ENCODE measurements around the gene SFRP2. TPM values are rescaled to one million over a fixed set of nuclear protein-coding genes. Genes with fewer than 3 reads are reported as not detected.

Gene SFRP2
- total RNA-seq, 8 experiments from 2014 or later: 0.15 to 237 (median 14.0) TPM; not detected in 1

DNA sequence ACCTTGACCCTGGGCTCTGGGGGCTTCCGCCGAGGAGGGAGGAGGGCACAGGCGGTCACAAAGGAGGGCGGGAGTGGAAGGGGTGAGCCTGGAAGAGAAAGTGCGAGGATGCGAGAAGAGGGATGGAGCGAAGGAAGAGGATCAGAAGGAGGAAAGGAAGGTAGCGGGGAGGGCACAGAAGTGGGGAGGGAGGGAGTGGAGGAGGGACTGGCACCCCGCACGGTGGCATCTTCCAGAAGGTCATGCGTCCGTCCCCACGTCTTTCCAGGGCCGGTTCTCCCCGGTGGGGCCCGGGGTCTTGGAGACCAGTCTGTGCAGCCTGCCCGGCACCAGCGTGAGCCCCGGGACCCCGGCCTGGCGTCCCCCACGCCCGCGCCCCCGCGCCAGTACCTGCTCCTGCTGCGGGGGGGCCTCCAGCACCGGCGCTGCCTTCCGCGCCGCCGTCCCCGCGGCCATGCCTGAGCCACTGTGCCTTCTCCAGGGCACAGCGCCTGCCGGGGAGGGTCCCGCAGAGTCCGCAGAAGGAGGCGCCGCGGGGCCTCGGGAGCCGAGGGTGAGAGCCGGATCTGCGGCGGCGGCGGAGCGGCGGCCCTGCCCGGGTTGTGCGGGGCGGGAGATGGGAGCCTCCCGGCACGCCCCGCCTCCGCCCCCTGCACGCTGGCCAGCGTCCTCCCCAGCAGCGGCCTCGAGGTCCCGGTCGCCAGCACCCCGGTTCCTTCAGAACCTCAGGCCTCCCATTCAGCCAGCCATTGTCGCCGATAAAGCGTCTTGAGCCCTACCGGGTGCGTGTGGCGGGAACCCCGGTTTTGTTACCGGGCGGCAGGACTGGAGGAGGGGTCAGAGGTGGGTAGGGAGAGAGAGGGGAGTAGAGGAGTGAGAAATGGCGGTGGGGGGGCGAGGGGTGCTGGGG lies 29.2 kb downstream of the SFRP2 start, which contains the start of gene RNF175:
Gene RNF175, minus strand, starts transcription at position 618 of the 910 bp plus-strand sequence. Its CDS starts 162 bp downstream, at position 456.
- peak within 1 kb of the TSS; percentile 29 to 43 for H3K27ac ChIP-seq
- no CpG with 5 or more reads among the region's 76 CpGs for WGBS, 10 experiments

DNA sequence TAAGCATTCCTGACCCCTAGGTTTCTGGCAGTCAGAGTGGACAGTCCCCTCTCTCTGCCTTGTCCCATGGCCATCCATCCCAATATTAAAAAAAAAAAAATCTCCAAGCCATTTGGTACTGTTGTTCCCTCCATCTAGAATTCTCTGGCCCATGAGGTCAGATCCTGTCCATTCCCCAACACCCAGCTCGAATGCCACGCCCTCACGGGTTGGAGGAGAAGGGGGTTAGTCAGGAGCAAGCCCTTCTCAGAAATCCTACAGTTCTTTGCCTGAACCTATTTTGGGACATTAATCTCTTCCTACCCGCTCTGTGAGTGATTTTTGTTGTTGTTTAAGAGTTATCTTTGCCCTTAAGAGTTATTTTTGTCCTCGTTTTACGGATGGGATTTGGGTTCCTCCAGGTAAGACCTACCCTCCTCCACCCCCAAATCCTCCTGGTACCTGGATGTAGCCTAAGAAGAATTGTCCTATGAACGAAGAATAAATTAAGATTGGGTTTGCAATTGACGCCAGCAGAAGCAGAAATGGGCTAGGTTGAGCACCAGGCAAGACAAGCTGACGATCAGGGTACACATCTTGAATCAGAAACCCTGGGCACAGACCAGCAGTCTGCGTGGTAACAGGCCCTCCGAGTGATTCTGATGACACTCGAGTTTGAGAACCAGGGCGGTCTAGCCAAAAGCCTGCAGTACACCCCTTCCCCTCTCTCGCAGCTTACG lies 30.0 kb downstream of the SFRP2 start:
- ATAC-seq (replicated peaks in 6 of 8): peak in 6 of 8 experiments; percentile 13 to 51 (median 44)
- Histone ChIP-seq H3K4me3 (peak overlapping the region; percentile 46 to 81 (median 51)), H3K27ac (peak overlapping the region in 1 of 2 donors; percentile 43), H3K4me1 (replicated peaks in 1 of 2) (peaks cover 16% of the 10 kb centered on the region in 2 donors)
- in situ Hi-C loops (cut with MboI; ENCODE audit: low pct_unique_long_range_greater_than_20kb in 2 of 9, low sequenced_read_pairs in 9 of 9, unreplicated experiment in 9 of 9): loop anchor here in 1 of 9 experiments (10.0 kb wide), 1 partner anchor 124 kb away; no protein-coding TSS in a partner anchor
- 39 to 84% (median 55%) methylated on average over 2 to 8 of the region's 15 CpGs; no CpG with 5 or more reads in 3 of the 10 experiments for WGBS, 10 experiments

More for the DNA sequence above, 29.2 kb downstream of the SFRP2 start, which contains the start of gene RNF175:
- H3K4me1 ChIP-seq (replicated peaks in 1 of 2): peaks cover 24% of the 10 kb centered on the region in 2 donors
- in situ Hi-C loops (cut with MboI; ENCODE audit: low pct_unique_long_range_greater_than_20kb in 2 of 9, low sequenced_read_pairs in 9 of 9, unreplicated experiment in 9 of 9): loop anchor here in 1 of 9 experiments (10.0 kb wide), 1 partner anchor 125 kb away; no protein-coding TSS in a partner anchor
- peak within 1 kb of the TSS; percentile 46 to 81 (median 51) for H3K4me3 ChIP-seq
- ATAC-seq (replicated peaks in 6 of 8): peak; percentile 51 to 85 (median 82)

DNA sequence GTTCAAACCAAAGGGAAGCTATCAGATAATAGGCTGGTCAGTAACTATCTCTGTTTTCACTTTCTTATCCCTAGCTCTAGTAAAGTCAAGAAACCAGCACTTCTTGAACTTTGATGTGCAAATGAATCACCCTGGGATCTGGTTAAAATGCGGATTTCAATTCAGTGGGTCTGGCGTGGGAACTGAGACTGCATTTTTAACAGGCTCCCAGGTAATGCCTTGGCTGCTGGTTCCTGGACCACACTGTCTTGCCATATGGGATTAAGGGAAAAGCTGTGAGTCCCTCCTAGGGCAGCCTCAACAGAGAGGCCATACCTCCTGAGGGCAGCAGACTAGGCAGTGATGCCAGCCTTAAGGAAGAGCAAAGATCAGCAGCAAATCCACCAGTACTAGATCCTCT lies 30.7 kb downstream of the SFRP2 start:
- in situ Hi-C loops (cut with MboI; ENCODE audit: low pct_unique_long_range_greater_than_20kb in 2 of 9, low sequenced_read_pairs in 9 of 9, unreplicated experiment in 9 of 9): loop anchor here in 1 of 9 experiments (10.0 kb wide), 1 partner anchor 123 kb away; no protein-coding TSS in a partner anchor
- H3K27ac ChIP-seq: no peak overlapping the region
- H3K4me1 ChIP-seq (replicated peaks in 1 of 2): peaks cover 13 to 14% of the 10 kb centered on the region in 2 donors
- 60 to 83% (median 72%) methylated on average over 1 to 2 of the region's 2 CpGs; no CpG with 5 or more reads in 5 of the 10 experiments for whole genome bisulfite sequencing, 10 experiments
- peak in 1 of 8 experiments; percentile 44 for ATAC-seq (replicated peaks in 6 of 8)
- H3K4me3 ChIP-seq: peak overlapping the region in 1 of 5 donors; percentile 46

DNA sequence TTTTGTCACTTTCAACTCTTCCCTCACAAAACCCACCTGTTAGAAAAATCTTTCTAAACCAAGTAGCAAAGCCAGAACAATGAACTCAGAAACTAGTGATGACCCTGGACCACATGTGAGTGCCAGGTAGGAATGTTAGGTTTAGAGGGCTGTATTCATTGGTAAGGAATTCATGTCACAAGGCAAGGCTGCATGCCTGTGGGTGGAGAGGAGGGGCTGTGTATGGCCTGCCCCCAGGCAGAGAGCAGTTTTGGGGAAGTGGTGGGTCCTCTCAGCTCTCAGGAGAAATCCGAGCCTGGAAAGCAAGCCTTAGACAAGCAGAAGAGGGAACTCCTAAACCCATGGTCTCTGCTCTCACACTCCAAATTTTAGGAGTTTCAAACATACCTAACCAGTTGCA lies 31.5 kb downstream of the SFRP2 start:
- in situ Hi-C loops (cut with MboI; ENCODE audit: low pct_unique_long_range_greater_than_20kb in 2 of 9, low sequenced_read_pairs in 9 of 9, unreplicated experiment in 9 of 9): loop anchor here in 1 of 9 experiments (10.0 kb wide), 1 partner anchor 123 kb away; no protein-coding TSS in a partner anchor

DNA sequence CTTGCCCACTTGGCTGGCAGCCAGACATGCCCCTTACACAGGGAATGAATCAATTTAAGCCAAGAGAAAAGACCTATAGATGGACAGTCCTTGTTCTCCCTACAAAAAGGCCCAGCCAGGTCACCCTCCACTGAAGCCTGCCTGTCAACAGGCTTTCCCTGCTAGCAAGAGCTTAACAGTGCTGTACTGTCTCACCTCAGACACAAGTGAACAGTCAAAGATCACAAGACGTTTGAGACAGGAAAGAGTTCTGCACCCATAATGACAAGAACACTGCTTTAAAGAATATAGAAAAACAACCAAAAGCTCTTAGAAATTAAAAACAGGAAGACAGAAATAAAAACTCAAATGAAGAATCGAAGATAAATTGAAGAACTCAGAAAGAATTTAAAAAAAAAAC lies 33.7 kb downstream of the SFRP2 start:
- WGBS, 10 experiments: 12 to 100% (median 84%) methylated on average over 1 to 2 of the region's 2 CpGs
- Histone ChIP-seq H3K27ac (no peak overlapping the region), H3K4me3 (no peak overlapping the region), H3K4me1 (replicated peaks in 1 of 2) (peaks cover 6 to 10% of the 10 kb centered on the region in 2 donors)
- in situ Hi-C loops (cut with MboI; ENCODE audit: low pct_unique_long_range_greater_than_20kb in 2 of 9, low sequenced_read_pairs in 9 of 9, unreplicated experiment in 9 of 9): loop anchor here in 1 of 9 experiments (10.0 kb wide), 1 partner anchor 120 kb away; no protein-coding TSS in a partner anchor
- no peak for ATAC-seq (replicated peaks in 6 of 8)

More for the DNA sequence above, 31.5 kb downstream of the SFRP2 start:
- WGBS, 10 experiments: 0 to 80% (median 61%) methylated on average over 1 of the region's 1 CpG; no CpG with 5 or more reads in 6 of the 10 experiments
- no peak overlapping the region for H3K4me3 ChIP-seq
- peaks cover 13 to 14% of the 10 kb centered on the region in 2 donors for H3K4me1 ChIP-seq (replicated peaks in 1 of 2)
- ATAC-seq (replicated peaks in 6 of 8): no peak
- H3K27ac ChIP-seq: no peak overlapping the region

DNA sequence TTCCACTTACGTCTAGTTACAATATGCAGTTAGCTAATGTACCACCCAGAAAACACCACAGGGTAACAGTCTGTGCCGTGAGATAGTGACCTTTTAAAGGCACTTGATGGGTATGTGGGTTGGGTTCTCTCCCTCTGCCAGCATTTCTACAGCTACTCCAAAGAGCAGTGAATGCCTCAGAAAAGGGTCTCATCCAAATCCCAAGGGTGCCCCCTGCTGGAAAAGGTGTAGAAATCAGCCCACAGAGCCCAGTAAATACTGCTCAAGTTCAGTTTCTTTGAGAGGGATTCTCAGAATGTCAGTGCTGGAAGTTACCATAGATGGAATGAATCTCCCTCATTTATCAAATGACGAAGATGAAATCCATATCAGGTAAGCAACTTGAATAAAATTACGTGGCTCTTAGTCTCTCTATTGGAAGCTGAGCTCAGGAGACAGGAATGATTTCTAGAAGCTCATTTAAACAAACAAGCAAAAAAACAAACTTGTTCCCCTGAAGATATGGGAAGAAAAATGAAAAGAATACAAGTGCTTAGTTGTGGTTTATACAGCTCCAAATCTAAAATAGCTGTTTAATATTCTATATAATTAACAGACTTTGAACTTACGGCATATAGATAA lies 38.6 kb downstream of the SFRP2 start:
- H3K4me1 ChIP-seq (replicated peaks in 1 of 2): no peaks in the 10 kb centered on the region
- WGBS, 10 experiments: 16 to 73% (median 37%) methylated on average over 1 to 5 of the region's 5 CpGs
- H3K4me3 ChIP-seq: no peak overlapping the region
- in situ Hi-C loops (cut with MboI; ENCODE audit: low pct_unique_long_range_greater_than_20kb in 2 of 9, low sequenced_read_pairs in 9 of 9, unreplicated experiment in 9 of 9): loop anchor here in 1 of 9 experiments (10.0 kb wide), 1 partner anchor 116 kb away; no protein-coding TSS in a partner anchor
- H3K27ac ChIP-seq: no peak overlapping the region
- ATAC-seq (replicated peaks in 6 of 8): peak; percentile 69 to 98 (median 88)

DNA sequence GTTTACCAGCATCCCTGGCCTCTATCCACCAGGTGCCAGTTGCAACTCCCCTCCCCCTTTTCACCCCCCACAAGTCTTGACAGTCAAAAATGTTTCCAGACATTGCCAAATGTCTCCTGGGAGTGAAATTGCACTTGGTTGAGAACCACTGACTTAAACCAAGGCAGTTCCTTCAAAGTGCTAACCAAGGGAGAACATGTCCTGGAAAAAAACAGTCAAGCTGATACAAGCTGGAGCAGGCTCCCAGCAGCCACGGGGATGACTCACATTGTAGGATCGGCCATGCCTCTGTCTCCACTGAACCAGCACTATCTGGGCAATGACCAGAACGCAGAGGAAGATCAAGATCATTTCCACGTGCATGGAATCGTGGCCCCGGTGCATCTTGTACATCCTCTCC lies 40.5 kb downstream of the SFRP2 start:
- peak in 4 of 8 experiments; percentile 14 to 87 (median 52) for ATAC-seq (replicated peaks in 6 of 8)
- Histone ChIP-seq H3K27ac (no peak overlapping the region), H3K4me1 (replicated peaks in 1 of 2) (no peaks in the 10 kb centered on the region), H3K4me3 (no peak overlapping the region)
- in situ Hi-C loops (cut with MboI; ENCODE audit: low pct_unique_long_range_greater_than_20kb in 2 of 9, low sequenced_read_pairs in 9 of 9, unreplicated experiment in 9 of 9): loop anchor here in 1 of 9 experiments (10.0 kb wide), 1 partner anchor 114 kb away; no protein-coding TSS in a partner anchor
- 5 to 100% (median 83%) methylated on average over 3 to 6 of the region's 6 CpGs; no CpG with 5 or more reads in 3 of the 10 experiments for WGBS, 10 experiments

DNA sequence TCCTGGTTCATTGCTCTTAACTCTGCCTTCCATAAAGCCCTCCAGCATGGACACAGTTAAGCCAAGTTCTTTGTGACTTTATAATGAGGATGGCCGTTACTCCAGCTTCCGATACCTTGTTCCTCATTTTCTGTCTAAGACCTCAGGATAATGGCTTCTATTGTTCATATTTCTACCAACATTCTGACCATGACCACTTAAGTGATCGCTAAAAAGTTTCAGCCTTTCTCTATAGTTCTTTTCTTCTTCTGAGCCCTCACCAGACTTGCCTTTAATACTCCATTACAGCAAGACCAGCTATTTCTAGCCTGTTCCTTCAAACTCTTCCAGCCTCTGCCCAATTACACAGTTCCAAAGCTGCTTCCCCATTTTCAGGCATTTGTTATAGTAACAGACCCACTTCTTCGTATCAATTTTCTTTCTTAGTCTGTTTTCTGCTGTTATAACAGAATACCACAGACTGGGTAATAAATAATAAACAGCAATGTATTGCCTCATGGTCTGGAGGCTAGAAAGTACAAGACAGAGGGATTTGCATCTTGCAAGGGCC lies 41.4 kb downstream of the SFRP2 start:
- no peak for ATAC-seq (replicated peaks in 6 of 8)
- Histone ChIP-seq H3K4me1 (replicated peaks in 1 of 2) (no peaks in the 10 kb centered on the region), H3K4me3 (no peak overlapping the region), H3K27ac (no peak overlapping the region)
- 62 to 100% (median 90%) methylated on average over 2 to 4 of the region's 4 CpGs for WGBS, 10 experiments
- in situ Hi-C loops (cut with MboI; ENCODE audit: low pct_unique_long_range_greater_than_20kb in 2 of 9, low sequenced_read_pairs in 9 of 9, unreplicated experiment in 9 of 9): loop anchor here in 1 of 9 experiments (10.0 kb wide), 1 partner anchor 113 kb away; no protein-coding TSS in a partner anchor

DNA sequence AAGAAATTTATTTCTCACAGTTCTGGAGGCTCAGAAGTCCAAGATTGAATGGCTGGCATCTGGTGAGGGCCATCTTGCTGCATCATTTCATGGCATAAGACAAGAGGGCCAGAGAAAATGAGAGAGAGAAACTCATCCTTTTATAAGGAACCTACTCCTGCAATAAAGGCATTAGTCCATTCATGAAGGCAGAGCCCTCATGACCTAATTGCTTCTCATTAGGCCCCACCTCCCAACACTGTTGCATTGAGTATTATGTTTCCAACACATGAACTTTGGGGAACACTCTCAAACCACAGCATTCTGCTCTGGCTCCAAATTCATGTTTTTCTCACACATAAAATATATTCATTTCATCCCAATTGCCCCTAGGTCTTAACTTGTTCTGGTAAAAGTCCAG lies 43.2 kb downstream of the SFRP2 start:
- Histone ChIP-seq H3K27ac (no peak overlapping the region), H3K4me3 (no peak overlapping the region)
- in situ Hi-C loops (cut with MboI; ENCODE audit: low pct_unique_long_range_greater_than_20kb in 2 of 9, low sequenced_read_pairs in 9 of 9, unreplicated experiment in 9 of 9): loop anchor here in 1 of 9 experiments (10.0 kb wide), 1 partner anchor 111 kb away; no protein-coding TSS in a partner anchor

DNA sequence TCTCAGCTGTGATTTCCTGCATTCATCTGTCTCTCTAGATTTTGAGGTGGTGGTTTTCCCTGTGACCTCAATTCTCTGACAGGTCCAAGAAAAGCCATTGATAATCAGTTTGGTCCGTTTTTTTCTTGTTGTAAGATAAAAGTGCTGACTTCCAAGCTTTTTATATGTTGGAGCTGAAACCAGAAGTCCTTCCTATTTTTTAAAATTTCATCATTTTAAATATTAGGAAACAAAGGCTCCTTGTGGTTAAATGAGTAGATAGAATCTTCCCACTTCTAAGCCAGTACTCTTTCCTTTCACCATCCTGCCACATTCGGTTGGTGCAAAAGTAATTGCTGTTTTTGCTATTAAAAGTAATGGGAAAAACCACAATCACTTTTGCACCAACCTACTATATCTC lies 47.3 kb downstream of the SFRP2 start:
- in situ Hi-C loops (cut with MboI; ENCODE audit: low pct_unique_long_range_greater_than_20kb in 2 of 9, low sequenced_read_pairs in 9 of 9, unreplicated experiment in 9 of 9): loop anchor here in 1 of 9 experiments (10.0 kb wide), 1 partner anchor 107 kb away; no protein-coding TSS in a partner anchor
- Histone ChIP-seq H3K4me1 (replicated peaks in 1 of 2) (no peaks in the 10 kb centered on the region), H3K4me3 (no peak overlapping the region), H3K27ac (no peak overlapping the region)
- WGBS, 10 experiments: 0 to 100% (median 90%) methylated on average over 1 to 2 of the region's 2 CpGs; no CpG with 5 or more reads in 2 of the 10 experiments
- ATAC-seq (replicated peaks in 6 of 8): no peak

More for the DNA sequence above, 43.2 kb downstream of the SFRP2 start:
- no peaks in the 10 kb centered on the region for H3K4me1 ChIP-seq (replicated peaks in 1 of 2)
- ATAC-seq (replicated peaks in 6 of 8): peak in 1 of 8 experiments; percentile 63

DNA sequence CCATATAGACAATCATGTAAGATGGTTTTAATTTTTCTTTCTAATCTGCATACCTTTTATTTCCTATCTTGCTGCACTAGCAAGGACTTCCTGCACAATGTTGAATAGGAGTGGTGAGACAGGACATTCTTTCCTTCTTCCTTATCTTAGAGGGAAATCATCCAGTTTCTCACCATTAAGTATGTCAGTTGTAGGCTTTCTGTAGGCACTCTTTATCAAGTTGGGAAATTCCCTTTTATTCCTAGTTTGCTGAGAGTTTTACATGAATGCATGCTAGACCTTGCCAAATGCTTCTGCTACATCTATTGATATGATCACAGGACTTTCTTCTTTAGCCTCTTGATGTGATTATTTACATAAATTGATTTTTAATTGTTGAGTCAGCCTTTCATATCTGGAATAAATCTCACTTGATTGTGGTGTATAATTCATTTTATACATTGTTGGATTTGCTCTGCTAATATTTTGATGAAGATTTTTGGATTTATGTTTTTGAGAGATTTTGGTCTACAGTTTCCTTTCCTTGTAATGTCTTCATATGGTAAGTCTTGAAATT lies 52.9 kb downstream of the SFRP2 start:
- in situ Hi-C loops (cut with MboI; ENCODE audit: low pct_unique_long_range_greater_than_20kb in 2 of 9, low sequenced_read_pairs in 9 of 9, unreplicated experiment in 9 of 9): no loop called here
- H3K27ac ChIP-seq: no peak overlapping the region
- no peaks in the 10 kb centered on the region for H3K4me1 ChIP-seq (replicated peaks in 1 of 2)
- ATAC-seq (replicated peaks in 6 of 8): no peak
- no peak overlapping the region for H3K4me3 ChIP-seq

Measured in motor neuron (in vitro differentiated cells).